Nephron (organoid): Measurements from ENCODE around the gene EIF3L.
A peak's percentile ranks its signal among the peaks of the same experiment; 100 is the strongest.

ENCODE experiments used
- H3K27ac Mint-ChIP-seq, 3 experiments: 2 replicates each; pipeline ENCODE4 v1.8.0; 2020; ENCODE audit warnings: mixed read lengths in 3 of 3, mild to moderate bottlenecking in 2 of 3, moderate library complexity in 1 of 3
- H3K27me3 Mint-ChIP-seq: 2 replicates; pipeline ENCODE4 v1.8.0; 2021; ENCODE audit warnings: low read depth, mild to moderate bottlenecking, moderate library complexity, mixed read lengths
- H3K36me3 Mint-ChIP-seq: 2 replicates; pipeline ENCODE4 v1.8.0; 2020; ENCODE audit warnings: low read depth, mixed read lengths
- H3K4me1 Mint-ChIP-seq: 2 replicates; pipeline ENCODE4 v1.8.0; 2020; ENCODE audit warnings: mixed read lengths
- H3K4me3 Mint-ChIP-seq, 3 experiments: 2 replicates each; pipeline ENCODE4 v1.8.0; 2020; ENCODE audit warnings: mild to moderate bottlenecking in 3 of 3, mixed read lengths in 3 of 3, moderate library complexity in 2 of 3
- H3K9me3 Mint-ChIP-seq: 2 replicates; pipeline ENCODE4 v1.8.0; 2020; ENCODE audit warnings: mixed read lengths
- TF ChIP-seq, protein P1 (sequence below), 3 experiments: fragments of 200-600 bp; sonication (generic); IDR thresholded peaks; one replicate each; pipeline ENCODE4 v1.5.0; 2021; ENCODE audit warnings: antibody characterized with exemption in 3 of 3; ENCODE audit not compliant: unreplicated experiment in 3 of 3

EIF3L gene

DNA sequence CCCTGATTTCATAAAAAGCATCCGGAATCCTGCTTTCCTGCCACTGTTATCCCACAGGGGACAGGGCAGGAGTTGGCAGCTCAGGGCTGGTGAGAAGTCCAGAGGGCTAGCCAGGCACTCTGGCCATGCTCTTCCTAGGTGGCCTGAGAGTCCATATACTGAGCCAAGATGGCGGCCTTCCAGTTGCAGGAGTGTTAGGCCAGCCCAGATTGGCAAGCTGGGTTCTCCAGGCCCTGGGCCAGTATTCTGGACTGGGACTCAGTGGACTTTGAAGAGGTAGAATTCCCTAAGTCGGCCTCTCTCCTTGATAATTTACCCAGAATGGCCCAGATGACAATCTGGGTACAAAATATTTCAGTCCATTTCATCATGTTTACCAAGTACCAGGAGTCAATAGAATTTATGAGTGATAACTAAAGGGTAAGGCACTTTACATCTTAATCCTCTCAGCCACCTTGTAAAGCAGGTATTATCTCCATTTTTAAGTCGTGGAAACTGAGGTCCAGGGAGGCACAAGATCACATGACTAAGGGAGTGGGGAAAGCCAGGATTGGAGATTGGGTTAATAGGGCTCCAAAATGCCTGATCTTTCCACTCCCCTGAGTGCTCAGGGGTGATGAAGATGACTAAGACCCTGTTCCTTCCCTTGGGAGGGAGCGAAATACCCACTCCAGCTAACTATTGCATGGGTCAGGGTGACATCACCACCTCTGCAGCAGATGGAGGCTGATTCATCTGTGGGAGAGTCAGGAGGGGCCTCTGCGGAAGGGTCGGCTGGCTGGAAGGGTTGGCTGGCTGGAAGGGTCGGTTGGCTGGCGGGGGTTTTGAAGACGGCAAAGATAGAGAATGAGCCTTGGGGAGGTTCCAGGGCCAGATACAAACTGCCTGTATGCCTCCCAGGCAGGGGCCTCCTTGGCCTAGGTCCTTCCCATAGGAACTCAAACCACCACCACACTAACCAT, 55.6 kb downstream of the EIF3L start:
- Mint-ChIP-seq H3K27me3 (peaks cover 6% of the 10 kb centered on the region), H3K4me3 (peak overlapping the region; percentile 85 to 89 (median 89))
- TF ChIP-seq, protein P1, sequence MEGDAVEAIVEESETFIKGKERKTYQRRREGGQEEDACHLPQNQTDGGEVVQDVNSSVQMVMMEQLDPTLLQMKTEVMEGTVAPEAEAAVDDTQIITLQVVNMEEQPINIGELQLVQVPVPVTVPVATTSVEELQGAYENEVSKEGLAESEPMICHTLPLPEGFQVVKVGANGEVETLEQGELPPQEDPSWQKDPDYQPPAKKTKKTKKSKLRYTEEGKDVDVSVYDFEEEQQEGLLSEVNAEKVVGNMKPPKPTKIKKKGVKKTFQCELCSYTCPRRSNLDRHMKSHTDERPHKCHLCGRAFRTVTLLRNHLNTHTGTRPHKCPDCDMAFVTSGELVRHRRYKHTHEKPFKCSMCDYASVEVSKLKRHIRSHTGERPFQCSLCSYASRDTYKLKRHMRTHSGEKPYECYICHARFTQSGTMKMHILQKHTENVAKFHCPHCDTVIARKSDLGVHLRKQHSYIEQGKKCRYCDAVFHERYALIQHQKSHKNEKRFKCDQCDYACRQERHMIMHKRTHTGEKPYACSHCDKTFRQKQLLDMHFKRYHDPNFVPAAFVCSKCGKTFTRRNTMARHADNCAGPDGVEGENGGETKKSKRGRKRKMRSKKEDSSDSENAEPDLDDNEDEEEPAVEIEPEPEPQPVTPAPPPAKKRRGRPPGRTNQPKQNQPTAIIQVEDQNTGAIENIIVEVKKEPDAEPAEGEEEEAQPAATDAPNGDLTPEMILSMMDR (IDR thresholded peaks at IDR 0.05; ENCODE audit: unreplicated experiment in 3 of 3), result no peak

DNA sequence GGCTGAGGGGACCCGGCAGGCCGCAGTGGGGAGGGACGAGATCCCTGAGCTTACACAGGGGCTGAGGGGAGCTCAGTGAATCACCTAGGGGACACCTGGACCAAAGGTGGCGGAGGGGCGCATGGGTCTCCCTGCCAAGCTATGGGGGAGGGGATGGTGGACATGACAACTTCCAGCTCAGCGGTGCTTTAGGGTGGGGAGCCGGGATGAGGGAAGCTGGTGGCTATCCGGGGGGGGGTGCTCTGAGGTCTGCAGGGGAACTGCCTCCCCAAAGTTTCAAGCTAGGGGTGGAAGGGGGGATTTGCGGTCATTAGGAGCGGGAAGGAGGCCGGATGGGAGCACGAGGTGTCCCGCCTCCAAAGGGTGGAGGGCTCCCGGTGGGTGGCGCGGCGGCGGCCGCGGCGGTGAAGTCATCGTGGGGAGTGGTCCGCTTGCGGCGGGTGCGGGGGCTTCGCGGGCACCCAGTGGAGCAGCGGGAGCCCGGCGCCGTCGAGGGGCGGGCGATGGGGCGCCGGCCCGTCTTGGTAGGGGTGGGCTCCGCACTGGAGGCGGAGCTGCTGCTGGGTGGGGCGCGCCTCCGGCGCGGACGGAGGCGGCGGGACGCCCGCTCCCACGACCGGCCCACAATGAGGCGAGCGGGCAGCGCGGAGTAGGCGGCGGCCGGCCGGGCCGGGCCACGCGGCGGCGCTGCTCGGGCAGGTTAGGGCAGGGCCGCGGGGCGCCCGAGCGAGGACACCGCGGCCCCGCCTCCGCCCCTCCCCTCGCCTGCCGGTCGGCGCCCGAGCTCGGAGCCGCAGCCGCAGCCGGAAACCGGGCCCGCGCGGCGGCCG, 56.5 kb downstream of the EIF3L start, which contains the start of gene MICALL1:
TSS of gene MICALL1 (plus strand) at position 764 of the 830 bp plus-strand sequence. CDS start 126 bp downstream, outside the sequence.
- TF ChIP-seq, protein P1 (IDR thresholded peaks at IDR 0.05; ENCODE audit: unreplicated experiment in 3 of 3), result no peak
- peak within 1 kb of the TSS; percentile 89 to 96 (median 92) for H3K4me3 Mint-ChIP-seq
- H3K9me3 Mint-ChIP-seq, result no peaks in the 10 kb centered on the region
- H3K4me1 Mint-ChIP-seq, result peaks cover 42% of the 10 kb centered on the region
- H3K27me3 Mint-ChIP-seq, result peaks cover 6% of the 10 kb centered on the region
- H3K36me3 Mint-ChIP-seq, result no peaks in the 10 kb centered on the region
- H3K27ac Mint-ChIP-seq, result peak within 1 kb of the TSS; percentile 81 to 92 (median 91)

More for the DNA sequence above, 55.6 kb downstream of the EIF3L start:
- no peaks in the 10 kb centered on the region for H3K9me3 Mint-ChIP-seq
- peaks cover 33% of the 10 kb centered on the region for H3K4me1 Mint-ChIP-seq
- H3K36me3 Mint-ChIP-seq, result no peaks in the 10 kb centered on the region
- H3K27ac Mint-ChIP-seq, result peak overlapping the region; percentile 81 to 90 (median 84)

DNA sequence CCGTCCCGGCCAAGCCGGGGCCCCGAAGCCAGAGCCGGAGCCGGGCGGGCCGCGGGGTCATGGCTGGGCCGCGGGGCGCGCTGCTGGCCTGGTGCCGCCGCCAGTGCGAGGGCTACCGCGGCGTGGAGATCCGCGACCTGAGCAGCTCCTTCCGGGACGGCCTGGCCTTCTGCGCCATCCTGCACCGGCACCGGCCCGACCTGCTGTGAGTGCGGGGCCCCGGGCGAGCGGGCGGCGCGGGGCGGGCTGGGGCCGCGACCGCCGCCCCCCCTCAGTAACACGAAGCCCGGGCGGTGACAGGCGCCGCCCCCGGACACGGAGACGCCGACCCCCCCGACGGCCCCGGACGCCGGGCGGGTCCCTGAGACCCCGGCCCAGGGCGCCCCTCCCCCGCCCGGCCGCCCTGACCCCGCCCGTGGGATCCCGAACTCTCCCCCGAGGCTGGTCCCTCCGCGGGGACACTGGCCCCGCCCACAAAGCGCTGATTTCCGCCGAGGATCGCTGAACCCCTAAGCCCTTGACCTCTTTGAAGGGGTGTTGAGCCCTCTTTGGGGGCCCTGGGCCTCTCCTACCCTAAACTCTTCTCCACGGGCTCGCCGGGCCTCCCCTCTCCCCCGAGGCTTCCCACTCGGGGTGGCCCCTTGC, 57.3 kb downstream of the EIF3L start:
- Mint-ChIP-seq H3K4me1 (peaks cover 50% of the 10 kb centered on the region), H3K36me3 (no peaks in the 10 kb centered on the region), H3K27me3 (peaks cover 6% of the 10 kb centered on the region), H3K27ac (peak overlapping the region; percentile 81 to 92 (median 91)), H3K9me3 (no peaks in the 10 kb centered on the region), H3K4me3 (peak overlapping the region; percentile 82 to 96 (median 92))
- TF ChIP-seq, protein P1 (IDR thresholded peaks at IDR 0.05; ENCODE audit: unreplicated experiment in 3 of 3), result no peak

DNA sequence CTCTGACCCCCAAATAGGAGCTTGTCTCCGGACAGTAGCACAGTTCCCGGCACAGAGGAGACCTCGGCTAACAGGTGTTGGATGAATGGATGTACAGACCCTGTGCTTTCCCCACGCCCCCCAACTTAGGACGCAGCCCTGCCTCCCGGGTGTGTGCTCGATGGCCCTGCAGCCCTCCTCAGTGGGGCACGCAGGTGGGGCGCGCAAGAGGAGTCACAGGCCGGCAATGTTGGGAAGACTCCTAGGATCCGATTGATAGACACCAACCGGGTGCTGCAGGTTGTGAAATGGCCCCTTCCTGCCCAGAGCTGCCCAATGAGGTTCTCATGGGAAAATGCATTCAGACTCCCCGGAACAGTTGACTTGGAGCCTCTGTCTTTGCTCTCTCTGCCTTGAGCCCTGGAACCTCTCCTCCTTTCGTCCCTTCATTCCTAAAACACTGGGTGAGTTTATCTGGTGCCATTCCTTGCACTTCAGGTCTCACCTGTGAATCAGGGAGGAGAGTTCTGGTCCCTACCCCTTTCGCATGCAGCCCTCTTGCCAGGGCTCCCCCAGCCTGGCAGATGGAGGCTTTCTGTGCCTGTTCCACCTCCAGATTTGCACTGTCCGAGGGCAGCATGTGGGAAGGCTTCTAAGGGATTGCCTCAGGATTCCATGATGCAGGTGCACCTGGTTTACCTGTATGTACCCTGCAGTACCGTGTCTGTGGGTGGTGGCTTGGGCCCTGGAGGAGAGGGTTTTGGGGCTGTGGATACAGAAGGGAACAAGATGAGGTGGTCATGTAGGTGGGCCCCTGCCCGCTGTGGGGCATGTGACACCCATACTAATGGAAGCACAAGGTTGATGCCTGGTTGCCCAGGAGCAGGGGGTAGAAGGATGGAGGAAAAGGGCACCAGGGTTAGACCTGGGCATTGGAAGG, 58.1 kb downstream of the EIF3L start:
- Mint-ChIP-seq H3K9me3 (no peaks in the 10 kb centered on the region), H3K27ac (peak overlapping the region; percentile 81 to 92 (median 91)), H3K4me3 (peak overlapping the region; percentile 82 to 96 (median 92)), H3K36me3 (no peaks in the 10 kb centered on the region), H3K4me1 (peaks cover 58% of the 10 kb centered on the region), H3K27me3 (peaks cover 3% of the 10 kb centered on the region)
- TF ChIP-seq, protein P1 (IDR thresholded peaks at IDR 0.05; ENCODE audit: unreplicated experiment in 3 of 3), result no peak

DNA sequence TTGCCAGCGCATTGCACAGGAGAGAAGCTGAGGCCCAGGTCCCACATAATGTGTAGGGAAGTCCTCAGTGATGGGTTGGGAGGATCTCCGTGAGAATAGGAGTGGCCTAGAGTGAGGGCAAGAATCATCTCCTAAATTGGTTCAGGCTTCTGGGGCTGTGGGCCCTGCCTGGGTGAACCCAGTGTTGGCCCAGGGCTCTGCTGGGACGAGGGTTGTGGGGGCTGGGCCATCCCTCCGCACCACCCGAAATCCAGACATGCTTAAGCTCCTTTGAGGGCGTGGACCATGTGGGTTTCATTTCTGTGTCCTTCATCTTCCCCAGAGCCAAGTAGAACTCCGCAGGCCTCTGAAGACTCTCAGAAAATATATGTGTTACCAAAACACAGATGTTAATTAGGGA, 60.5 kb downstream of the EIF3L start:
- H3K36me3 Mint-ChIP-seq, result peaks cover 6% of the 10 kb centered on the region
- peak overlapping the region in 2 of 3 experiments; percentile 71 to 72 for H3K4me3 Mint-ChIP-seq
- TF ChIP-seq, protein P1 (IDR thresholded peaks at IDR 0.05; ENCODE audit: unreplicated experiment in 3 of 3), result no peak
- H3K27ac Mint-ChIP-seq, result peak overlapping the region; percentile 52 to 91 (median 86)
- no peaks in the 10 kb centered on the region for H3K9me3 Mint-ChIP-seq
- H3K4me1 Mint-ChIP-seq, result peaks cover 57% of the 10 kb centered on the region
- H3K27me3 Mint-ChIP-seq, result peaks cover 3% of the 10 kb centered on the region
